GM21526 (cell line): Measurements from ENCODE around the gene NT5DC1.
A peak's percentile ranks its signal among the peaks of the same experiment; 100 is the strongest.

Source experiments
- ATAC-seq: cut with Tn5 transposase; IDR thresholded peaks from one replicate; pipeline ENCODE4 v1.9.1; 2021; ENCODE audit warnings: moderate library complexity; ENCODE audit not compliant: unreplicated experiment, low FRiP score

The NT5DC1 gene

DNA sequence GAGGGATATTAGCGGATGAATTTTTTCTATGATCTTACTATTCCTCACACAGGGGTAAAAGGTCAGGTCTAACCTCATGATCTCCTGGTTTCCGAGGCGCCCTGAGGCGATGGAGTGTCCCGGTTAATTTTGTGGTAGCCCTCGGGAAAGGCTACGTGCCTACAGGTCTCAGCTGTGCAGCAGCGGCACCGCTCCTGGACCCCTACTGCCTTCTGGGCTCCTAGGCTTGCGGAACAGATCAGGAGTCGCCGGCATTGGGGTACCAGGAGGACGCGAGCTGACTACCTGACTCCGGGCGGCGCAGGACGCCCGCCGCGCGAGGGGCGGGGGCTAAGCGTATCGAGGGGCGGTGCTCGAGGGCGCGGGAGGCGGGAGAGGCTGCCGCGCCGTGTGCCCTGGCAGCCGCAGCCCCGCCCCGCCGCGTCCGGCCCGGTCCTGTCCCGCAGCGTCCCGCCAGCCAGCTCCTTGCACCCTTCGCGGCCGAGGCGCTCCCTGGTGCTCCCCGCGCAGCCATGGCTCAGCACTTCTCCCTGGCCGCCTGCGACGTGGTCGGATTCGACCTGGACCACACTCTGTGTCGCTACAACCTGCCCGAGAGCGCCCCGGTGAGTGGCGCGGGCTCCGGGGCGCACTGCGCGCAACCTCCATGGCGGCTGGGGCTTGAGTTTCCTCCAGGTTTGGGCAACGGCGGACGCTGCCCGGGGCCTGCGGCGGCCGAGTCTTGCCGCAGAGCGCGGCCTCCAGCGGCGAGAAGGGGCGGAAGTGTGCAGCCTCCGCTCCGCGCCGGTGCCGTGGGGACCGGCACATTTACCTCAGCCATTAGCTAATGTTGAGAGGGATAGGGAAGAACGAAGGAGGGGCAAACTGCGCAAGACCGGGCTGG lies at the start of gene NT5DC1:
Gene NT5DC1 (plus strand): TSS at position 435 of the 883 bp plus-strand sequence. CDS start 78 bp downstream, at position 513.
- ATAC-seq: peak; percentile 90

DNA sequence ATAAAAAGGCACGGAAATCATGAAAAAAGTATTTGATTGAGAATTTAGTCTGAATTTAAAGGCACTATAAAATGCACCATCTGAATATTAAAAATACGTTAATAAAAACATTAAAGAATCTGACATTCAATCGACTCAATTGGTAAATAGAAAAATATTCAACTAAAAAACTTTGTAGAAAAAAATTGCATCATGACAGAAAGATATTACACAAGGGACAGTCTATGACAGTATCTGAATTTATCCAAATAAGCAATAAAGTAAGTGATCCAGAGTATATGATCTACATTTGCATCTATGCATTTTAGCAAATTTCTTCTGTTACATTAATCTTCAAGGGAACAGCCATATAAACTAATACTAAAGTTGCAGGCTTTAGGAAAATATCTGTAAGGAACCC lies 49.4 kb upstream of the NT5DC1 start:
- ATAC-seq: no peak

- no peak for ATAC-seq
These were observed 45.1 kb upstream of the NT5DC1 start for GRCh38 chr6:116055513-116055912.

- ATAC-seq: no peak
These were observed 42.9 kb upstream of the NT5DC1 start for GRCh38 chr6:116057766-116058165.

DNA sequence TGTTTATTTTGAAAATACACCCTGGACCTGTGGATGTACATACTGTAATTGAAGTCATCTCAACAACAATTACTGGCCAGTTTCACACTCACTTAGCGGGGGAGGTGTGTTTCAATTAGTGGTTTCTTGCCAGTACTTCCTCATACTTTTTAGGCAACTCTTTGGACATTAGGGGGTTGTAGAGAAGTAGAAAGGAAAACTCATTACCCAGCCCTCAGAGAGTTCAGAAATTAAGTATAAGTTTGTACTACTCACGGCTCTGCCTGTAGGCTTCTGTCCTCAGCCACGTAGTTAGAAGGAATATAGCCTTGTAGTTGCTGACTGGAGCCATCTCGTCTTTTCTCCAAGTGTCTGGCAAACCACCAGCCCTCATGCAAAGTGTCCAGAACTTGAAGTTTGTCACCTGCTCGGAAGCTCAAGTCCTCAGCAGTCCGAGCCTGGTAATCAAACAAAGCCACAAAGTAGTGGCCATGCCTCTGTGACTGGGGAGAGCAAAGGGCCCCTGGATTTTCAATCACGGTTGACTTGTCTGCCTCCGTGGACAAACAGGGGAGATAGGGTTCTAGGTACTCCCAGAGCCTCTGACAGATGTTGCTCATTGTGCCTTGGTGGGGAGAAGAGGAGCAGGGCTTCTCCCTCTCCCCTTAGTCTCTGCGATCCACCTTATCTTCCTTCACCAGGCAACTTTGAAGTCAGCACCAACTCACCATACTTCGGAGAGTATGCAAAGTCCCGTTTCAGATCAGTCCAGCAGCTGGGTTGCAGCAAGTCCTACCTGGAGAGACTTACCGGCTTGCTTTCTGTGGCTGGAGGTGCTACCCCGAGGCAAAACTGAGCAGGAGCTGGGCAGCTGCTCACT lies 40.7 kb upstream of the NT5DC1 start:
- peak; percentile 91 for ATAC-seq

DNA sequence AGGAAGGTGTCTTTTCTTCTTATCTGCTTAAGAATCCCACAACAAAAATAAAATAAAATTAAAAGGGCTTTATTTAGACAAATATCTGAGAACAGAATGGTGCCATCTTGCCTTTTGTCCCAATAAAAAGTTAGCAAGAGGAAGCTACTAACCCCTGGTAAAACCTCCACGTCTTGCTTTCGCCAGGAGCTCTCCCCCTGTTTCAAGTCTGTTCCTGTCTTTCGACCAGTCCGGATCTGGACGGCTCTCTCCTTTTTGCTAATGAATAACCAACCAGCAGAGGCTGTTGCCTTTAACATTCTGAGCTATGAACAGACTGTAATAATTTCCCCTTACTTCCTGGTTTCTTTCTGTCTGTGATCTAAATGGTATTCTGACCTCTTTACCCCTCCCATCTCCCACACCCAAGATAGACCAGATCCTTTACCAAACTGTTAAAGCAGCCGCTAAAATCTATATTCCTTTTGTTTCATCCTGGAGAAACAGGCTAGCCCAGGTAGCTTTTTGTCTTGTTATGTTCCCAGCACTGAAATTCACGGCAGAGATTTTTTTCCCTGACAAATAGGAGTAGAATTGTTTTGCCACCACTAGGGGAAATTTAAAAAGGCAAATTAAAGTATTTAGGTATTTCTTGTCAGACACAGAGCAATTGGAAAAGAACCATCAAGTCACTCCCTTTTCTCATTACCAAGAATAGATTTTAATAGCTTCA lies 39.9 kb upstream of the NT5DC1 start, which contains the start of gene FRK:
Gene FRK (minus strand): TSS at position 320 of the 712 bp plus-strand sequence. CDS start 580 bp downstream, outside the sequence.
- no peak for ATAC-seq

GRCh38 chr6:116062496-116062895 lies 38.2 kb upstream of the NT5DC1 start:
- no peak for ATAC-seq

DNA sequence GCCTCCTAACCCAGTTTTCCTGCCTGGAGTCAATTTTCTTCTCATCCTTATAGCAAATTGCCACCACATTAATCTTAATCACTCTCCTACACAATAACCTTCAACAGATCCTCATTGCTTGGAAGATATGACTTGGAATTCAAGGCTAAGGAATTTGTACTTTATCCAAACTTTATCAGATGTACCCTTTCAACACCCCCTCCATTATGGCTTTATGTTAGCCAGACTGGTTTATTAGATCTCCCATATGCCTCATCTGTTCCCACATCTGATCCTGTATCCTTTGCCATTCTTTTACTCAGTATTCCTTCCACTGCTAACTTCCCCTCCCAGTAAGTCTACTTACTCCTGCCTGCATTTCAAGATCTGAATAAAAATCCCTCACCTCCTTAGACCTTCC lies 36.0 kb upstream of the NT5DC1 start:
- no peak for ATAC-seq

DNA sequence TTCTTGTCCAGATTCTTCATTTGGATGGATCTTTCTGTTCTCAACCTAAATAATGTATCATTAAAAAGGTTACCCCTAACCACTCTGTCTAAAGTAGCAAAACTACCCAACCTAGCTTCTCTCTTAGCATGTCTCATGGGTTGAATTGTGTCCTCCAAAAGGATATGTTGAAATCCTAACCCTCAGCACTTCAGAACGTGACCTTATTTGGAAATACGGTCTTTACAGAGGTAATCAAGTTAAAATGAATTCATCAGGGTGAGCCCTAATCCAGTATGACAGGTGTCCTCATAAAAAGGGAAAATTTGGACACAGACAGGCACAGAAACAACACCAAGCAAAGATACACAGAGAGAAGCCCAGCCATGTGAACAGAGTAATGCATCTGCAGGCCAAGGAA lies 33.9 kb upstream of the NT5DC1 start:
- no peak for ATAC-seq

DNA sequence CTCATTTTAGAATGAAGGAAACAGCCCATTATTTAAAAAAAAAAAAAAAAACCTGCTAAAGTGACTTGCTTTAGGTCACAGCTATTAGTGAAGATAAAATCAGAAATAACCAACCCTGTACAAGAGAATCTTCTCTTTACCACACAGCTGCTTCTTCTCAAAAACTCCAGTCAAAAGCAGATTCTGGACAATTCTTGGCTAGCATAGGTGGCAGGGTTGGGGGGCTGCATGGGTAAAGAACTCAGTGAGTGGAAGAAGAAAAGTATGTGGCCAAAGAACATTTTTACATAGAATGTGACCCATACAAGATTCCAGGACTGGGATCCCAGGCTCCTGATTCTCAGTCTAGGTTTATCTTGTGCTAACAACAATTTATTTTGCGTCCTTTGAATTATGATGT lies 30.6 kb upstream of the NT5DC1 start:
- ATAC-seq: no peak

DNA sequence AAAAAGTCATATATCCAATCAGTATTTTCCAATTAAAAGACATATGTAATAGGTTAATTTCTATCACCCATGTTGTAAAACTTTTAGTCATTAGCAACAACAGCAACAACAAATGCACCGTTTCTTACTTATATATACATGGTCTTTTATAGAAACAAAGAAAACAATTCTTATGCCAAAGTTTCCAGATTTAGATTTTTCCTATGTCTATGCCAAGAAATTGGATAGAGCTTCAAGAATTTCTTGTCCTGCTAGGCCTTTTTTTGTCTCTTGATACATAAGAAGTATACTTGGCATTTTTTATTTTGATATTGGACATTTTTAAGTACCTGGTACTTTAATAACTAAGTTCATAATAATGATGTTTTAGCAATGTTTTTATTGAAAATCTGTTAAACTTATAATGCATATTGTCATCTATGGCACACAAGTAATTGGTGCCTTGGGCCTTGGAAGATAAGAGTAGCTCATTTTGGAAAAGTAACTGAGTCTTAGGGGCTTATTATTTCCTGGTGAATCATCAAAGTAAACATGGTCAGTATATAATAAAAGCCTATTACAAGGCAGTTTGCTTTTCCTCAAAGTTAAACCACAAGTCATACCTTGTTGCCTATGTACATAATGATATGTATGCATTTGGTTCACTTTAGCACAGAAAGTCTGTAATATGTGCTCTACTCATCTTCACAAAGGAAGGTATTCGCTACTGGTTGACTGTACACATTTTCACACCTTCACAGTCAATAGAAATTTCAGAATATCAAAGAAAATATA lies 29.9 kb upstream of the NT5DC1 start:
- ATAC-seq: no peak

- no peak for ATAC-seq
These were observed 28.3 kb upstream of the NT5DC1 start for GRCh38 chr6:116072368-116072767.

DNA sequence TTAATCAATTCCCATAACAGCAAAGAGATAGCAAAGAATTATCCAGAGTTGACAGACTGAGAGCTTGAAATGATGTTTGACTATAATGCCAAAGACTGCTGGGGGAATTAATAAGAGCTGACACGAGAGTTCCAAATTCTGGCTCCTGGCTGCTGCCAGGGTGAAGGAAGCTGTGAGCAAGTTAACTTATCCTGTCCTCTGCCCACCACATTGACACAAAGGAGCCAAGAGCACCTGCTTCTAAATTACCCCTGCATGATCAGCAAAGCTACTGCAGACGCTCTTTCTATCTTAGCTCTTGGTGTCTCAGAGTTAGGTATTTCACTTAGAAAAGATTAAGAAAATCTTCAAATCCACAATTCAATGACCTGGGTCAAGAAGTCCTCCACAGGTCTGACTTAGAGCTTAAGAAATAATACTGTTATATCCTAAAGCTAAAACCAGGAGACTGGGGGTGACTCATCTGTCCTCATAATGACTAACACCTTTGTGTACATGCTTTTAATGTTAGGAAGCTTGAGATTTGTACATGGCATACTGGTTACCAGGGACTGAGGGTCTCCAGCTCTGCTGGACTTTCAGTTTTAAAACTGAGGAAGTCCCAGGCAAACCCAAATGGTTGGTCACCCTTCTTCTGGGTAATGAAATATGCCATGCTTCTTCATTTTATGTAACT lies 26.8 kb upstream of the NT5DC1 start:
- ATAC-seq: no peak

DNA sequence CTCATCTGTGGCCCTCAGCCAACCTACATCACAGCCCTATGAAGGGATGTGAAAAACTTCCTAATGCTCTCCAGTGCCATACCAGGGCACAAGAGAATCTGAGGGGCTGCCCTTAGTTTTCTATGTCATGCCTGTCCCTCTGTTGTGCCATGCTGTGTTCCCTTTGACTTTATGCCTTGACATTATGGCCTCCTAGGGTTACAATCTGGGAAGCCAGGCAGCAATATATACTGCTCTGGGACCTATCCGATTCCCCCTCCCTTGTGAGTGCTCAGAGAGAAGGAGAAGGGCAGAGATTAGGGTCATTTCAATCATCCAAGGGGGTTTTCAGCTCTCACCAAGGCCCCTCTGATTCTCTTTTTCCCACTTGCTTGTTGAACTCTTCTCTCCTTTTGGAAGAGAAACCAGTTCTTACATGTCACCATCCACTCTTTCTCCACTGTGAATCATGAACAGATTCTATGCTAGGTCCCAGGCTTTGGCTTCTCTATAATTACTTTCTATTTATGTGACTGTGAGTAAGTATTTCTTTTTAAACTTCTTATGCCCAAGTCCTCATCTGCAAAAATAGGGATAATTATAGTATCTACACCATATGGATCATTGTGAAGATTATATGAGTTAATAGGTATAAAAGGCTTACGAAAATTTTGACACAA lies 25.8 kb upstream of the NT5DC1 start:
- no peak for ATAC-seq

DNA sequence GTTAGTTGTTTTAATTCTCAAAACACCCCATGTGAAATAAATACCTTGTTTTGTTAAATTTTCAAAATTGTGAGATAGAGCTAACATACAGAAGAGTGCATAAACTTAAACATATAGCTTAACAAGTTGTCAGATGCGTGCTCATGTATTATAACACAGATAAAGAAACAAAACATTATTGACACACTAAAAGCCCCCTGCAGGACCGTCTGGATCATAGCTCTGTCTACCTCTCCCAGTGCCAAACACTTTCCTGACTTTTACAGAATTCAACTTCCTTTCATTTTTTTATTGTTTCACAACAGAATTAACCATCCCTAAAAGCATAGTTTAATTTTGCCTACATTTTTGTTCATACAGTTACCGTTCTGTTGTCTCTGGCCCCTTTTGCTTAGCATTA lies 22.1 kb upstream of the NT5DC1 start:
- no peak for ATAC-seq

- no peak for ATAC-seq
These were observed 21.7 kb upstream of the NT5DC1 start for GRCh38 chr6:116078945-116079344.

GRCh38 chr6:116083052-116083451 lies 17.6 kb upstream of the NT5DC1 start:
- ATAC-seq: no peak

GRCh38 chr6:116084284-116084683 lies 16.4 kb upstream of the NT5DC1 start:
- ATAC-seq: no peak

GRCh38 chr6:116087437-116088027 lies 13.1 kb upstream of the NT5DC1 start:
- peak; percentile 97 for ATAC-seq
